H7 (cell line): ENCODE measurements around the gene ZNF280D. TPM values are rescaled to one million over a fixed set of nuclear protein-coding genes. Genes with fewer than 3 reads are reported as not detected.

ENCODE experiments used
- DNase-seq: peaks from one replicate; pipeline ENCODE4 v3.0.0; 2012
- H3K27me3 ChIP-seq: 2 replicates; pipeline ENCODE4 v1.6.0; 2011; ENCODE audit warnings: mild to moderate bottlenecking, low read length; ENCODE audit not compliant: control insufficient read depth, insufficient read depth
- H3K36me3 ChIP-seq: replicated peaks from 2 replicates; pipeline ENCODE4 v1.5.1; 2011; ENCODE audit warnings: low read length; ENCODE audit not compliant: control insufficient read depth, insufficient read depth
- H3K4me3 ChIP-seq: 2 replicates; pipeline ENCODE4 v1.5.1; 2011; ENCODE audit warnings: low read depth, mild to moderate bottlenecking, control low read depth, low read length, moderate library complexity; ENCODE audit not compliant: insufficient read depth
- total RNA-seq: library from RNA; depleted of rRNA; stranded (reverse); fragments of >200 nt; shearing (Covaris generic); gene quantifications from 2 replicates; pipeline ENCODE4 v1.2.3, GENCODE V29; 2014; rRNA removed

The ZNF280D gene
- total RNA-seq, 1 experiment from 2014 or later = 12.0 TPM

DNA sequence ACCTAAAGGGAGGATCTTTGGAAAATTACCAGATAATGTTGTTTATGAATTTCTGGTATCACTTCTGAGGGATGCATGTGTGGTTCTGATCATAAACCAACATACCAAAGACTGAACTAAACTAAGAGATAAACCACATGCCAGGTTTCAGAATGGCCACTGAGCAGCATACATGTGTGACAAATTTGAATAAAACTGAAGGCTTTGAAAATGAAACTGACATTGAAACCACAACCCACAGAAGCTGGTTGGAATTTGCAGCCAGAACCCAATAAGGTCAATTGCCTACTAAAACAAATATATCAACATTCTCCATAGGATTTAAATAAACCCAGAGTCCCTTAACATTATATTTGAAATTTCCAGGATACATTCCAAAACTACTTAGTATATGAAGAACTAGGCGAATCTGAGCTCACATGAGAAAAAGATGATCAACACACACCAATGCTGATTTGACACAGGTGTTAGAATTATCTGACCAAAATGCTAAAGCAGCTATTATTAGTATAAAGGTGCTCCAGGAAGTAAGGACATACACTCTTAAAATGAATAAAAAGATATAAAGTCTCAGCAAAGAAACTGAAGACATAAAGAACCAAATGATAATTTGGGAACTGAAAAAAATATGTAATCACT, 125.0 kb downstream of the ZNF280D start:
- Histone ChIP-seq H3K4me3 (no peak overlapping the region), H3K36me3 (no peaks in the 10 kb centered on the region), H3K27me3 (no peaks in the 10 kb centered on the region)
- DNase-seq = no peak

DNA sequence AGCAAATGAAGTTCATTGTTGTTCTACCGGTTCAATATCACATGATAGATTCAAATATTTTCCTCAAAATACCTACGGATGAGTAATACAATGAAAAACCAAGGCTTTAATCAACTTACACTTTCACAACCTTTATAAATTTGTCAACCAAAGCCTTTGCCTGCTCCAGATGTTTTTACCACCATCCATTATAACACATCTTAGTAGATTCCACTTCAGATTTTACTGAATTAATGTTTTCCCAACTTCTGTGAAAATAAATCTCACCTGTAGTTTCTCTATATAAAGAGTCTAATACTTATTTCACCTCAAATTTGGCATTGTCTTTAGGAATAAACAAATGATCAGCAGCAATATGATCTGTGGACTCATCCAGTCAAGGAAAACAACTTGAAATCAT, 131.1 kb downstream of the ZNF280D start:
- Histone ChIP-seq H3K27me3 (no peaks in the 10 kb centered on the region), H3K4me3 (no peak overlapping the region), H3K36me3 (no peaks in the 10 kb centered on the region)
- DNase-seq = no peak

DNA sequence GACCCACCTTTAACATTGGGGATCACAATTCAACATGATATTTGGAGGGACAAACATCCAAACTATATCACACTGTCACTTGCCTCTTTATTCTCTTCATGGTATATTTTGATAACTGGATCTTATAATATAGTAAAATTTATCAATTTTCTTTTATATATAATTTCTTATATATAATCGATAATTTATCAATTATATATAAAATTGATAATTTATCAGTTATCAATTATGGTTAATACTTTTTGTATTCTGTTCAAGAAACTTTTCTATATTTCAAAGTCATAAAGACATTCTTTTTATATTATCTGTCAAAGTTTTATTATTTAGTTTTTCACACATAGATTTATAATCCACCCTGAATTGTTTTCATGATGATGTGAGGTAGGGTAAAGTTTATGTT, 132.9 kb downstream of the ZNF280D start:
- no peaks in the 10 kb centered on the region for H3K27me3 ChIP-seq
- no peak overlapping the region for H3K4me3 ChIP-seq
- no peaks in the 10 kb centered on the region for H3K36me3 ChIP-seq
- no peak for DNase-seq

DNA sequence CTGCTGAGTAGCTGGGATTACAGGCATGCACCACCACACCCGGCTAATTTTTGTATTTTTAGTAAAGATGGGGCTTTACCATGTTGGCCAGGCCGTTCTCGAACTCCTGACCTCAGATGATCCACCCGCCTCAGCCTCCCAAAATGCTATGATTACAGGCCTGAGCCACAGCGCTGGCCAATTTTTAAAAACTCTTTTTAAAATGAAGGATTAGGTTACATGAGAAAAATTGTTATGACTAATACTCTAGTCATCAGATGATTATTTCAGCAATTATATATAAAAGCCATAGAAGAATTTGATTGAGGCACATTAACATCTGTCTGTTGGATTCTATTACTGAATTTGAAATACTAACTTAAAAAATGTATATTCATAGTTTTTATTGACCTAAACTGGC, 134.3 kb downstream of the ZNF280D start:
- DNase-seq = no peak
- Histone ChIP-seq H3K4me3 (no peak overlapping the region), H3K27me3 (no peaks in the 10 kb centered on the region), H3K36me3 (no peaks in the 10 kb centered on the region)

DNA sequence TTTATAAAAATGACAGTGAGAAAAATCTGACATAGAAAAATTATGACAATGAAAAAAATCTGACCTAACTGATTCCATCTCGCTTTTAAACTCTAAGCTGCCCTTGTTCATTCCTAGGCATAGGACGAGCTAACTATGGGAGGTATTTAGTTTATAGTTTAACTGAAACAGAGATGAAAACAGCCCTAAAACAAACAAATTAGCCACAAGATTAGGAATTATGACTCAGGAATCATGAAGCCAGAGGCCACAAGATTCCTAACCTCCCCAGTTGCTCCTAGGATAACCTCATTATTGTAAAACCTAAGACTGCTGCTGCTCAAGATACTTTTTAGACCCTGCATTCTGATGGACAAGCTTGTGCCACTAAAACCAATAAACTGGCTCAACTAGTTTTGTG, 145.6 kb downstream of the ZNF280D start:
- Histone ChIP-seq H3K4me3 (no peak overlapping the region), H3K27me3 (no peaks in the 10 kb centered on the region), H3K36me3 (no peaks in the 10 kb centered on the region)
- no peak for DNase-seq

DNA sequence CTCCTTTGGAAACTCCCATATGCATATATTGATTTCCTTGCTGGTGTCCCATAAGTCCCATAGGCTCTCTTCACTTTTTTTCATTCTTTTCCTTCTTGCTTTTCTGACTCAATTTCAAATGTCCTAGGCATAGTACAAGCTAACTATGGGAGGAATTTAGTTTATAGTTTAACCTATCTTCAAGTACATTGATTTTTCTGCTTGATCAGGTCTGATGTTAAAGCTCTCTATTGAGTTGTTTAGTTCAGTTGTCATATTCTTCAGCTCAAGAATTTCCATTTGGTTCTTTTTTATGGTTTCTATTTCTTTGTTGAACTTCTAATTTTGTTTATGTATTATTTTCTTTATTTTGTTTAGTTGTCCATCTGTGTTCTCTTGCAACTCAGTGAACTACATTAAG, 147.1 kb downstream of the ZNF280D start:
- no peak for DNase-seq
- H3K27me3 ChIP-seq = no peaks in the 10 kb centered on the region
- no peak overlapping the region for H3K4me3 ChIP-seq
- H3K36me3 ChIP-seq = no peaks in the 10 kb centered on the region

DNA sequence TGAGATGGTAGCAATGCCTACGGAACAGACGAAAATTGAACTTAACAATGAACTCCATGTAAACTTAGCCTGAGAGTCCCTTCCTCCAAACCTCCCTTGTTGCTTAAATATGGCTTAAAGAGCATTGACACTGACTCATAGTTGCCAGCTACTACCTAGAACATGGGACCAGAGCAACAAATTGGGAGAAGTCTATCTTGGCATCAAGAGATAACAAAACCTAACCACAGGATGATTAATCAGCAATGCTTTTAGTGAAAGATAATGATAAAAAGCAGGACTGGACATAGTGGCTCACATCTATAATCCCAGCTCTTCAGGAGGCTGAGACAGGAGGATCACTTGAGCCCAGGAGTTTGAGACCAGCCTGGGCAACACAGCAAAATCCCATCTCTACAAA, 150.5 kb downstream of the ZNF280D start:
- no peak for DNase-seq

More for the DNA sequence above, 150.5 kb downstream of the ZNF280D start:
- no peak overlapping the region for H3K4me3 ChIP-seq
- H3K27me3 ChIP-seq = no peaks in the 10 kb centered on the region
- no peaks in the 10 kb centered on the region for H3K36me3 ChIP-seq

Other genes with a start within 250 kb of the ZNF280D start
- 54.5 and 91.7 TPM in 2 replicates for gene TCF12, start 185.1 kb upstream of the ZNF280D start, total RNA-seq